ENCODE measurements around the gene PDZRN3.

Gene PDZRN3

GRCh38 chr3:73449774-73450173 lies 175.0 kb downstream of the PDZRN3 start:
- DNase-seq = no peak
- no peak for ATAC-seq
- H3K4me1 Mint-ChIP-seq = no peaks in the 10 kb centered on the region
- no peaks in the 10 kb centered on the region for H3K36me3 Mint-ChIP-seq (ENCODE audit: low read depth)
- H3K27ac Mint-ChIP-seq = no peak overlapping the region
- no peak overlapping the region for H3K4me3 Mint-ChIP-seq
- peaks cover 2% of the 10 kb centered on the region for H3K27me3 Mint-ChIP-seq
- H3K9me3 Mint-ChIP-seq = no peaks in the 10 kb centered on the region

- Mint-ChIP-seq H3K4me3 (no peak overlapping the region), H3K9me3 (no peaks in the 10 kb centered on the region), H3K4me1 (no peaks in the 10 kb centered on the region), H3K27ac (no peak overlapping the region), H3K27me3 (peaks cover 5% of the 10 kb centered on the region), H3K36me3 (ENCODE audit: low read depth) (no peaks in the 10 kb centered on the region)
- no peak for DNase-seq
- no peak for ATAC-seq
Measured at GRCh38 chr3:73448761-73449301, 175.9 kb downstream of the PDZRN3 start.

- H3K4me1 Mint-ChIP-seq = no peaks in the 10 kb centered on the region
- H3K4me3 Mint-ChIP-seq = no peak overlapping the region
- H3K27me3 Mint-ChIP-seq = peaks cover 5% of the 10 kb centered on the region
- DNase-seq (no peak), ATAC-seq (no peak)
- no peaks in the 10 kb centered on the region for H3K9me3 Mint-ChIP-seq
- H3K27ac Mint-ChIP-seq = no peak overlapping the region
- H3K36me3 Mint-ChIP-seq (ENCODE audit: low read depth) = no peaks in the 10 kb centered on the region
Measured at GRCh38 chr3:73448041-73448440, 176.7 kb downstream of the PDZRN3 start.

GRCh38 chr3:73447111-73447510 lies 177.6 kb downstream of the PDZRN3 start:
- ATAC-seq = no peak

GRCh38 chr3:73446467-73447110 lies 178.2 kb downstream of the PDZRN3 start:
- no peak overlapping the region for H3K4me3 Mint-ChIP-seq
- DNase-seq (no peak), ATAC-seq (no peak)
- no peak overlapping the region for H3K27ac Mint-ChIP-seq
- peaks cover 5% of the 10 kb centered on the region for H3K27me3 Mint-ChIP-seq
- no peaks in the 10 kb centered on the region for H3K4me1 Mint-ChIP-seq
- H3K9me3 Mint-ChIP-seq = no peaks in the 10 kb centered on the region
- H3K36me3 Mint-ChIP-seq (ENCODE audit: low read depth) = no peaks in the 10 kb centered on the region

More at GRCh38 chr3:73447111-73447510, 177.6 kb downstream of the PDZRN3 start:
- Mint-ChIP-seq H3K36me3 (ENCODE audit: low read depth) (no peaks in the 10 kb centered on the region), H3K27me3 (peaks cover 5% of the 10 kb centered on the region), H3K4me1 (no peaks in the 10 kb centered on the region), H3K4me3 (no peak overlapping the region), H3K27ac (no peak overlapping the region), H3K9me3 (no peaks in the 10 kb centered on the region)
- no peak for DNase-seq

GRCh38 chr3:73442886-73443285 lies 181.9 kb downstream of the PDZRN3 start:
- DNase-seq (no peak), ATAC-seq (no peak)
- no peaks in the 10 kb centered on the region for H3K36me3 Mint-ChIP-seq (ENCODE audit: low read depth)
- H3K4me1 Mint-ChIP-seq = no peaks in the 10 kb centered on the region
- H3K27me3 Mint-ChIP-seq = peaks cover 5% of the 10 kb centered on the region
- H3K9me3 Mint-ChIP-seq = no peaks in the 10 kb centered on the region
- H3K27ac Mint-ChIP-seq = no peak overlapping the region
- no peak overlapping the region for H3K4me3 Mint-ChIP-seq

GRCh38 chr3:73442152-73442551 lies 182.6 kb downstream of the PDZRN3 start:
- ATAC-seq (no peak), DNase-seq (no peak)
- H3K4me1 Mint-ChIP-seq = no peaks in the 10 kb centered on the region
- H3K4me3 Mint-ChIP-seq = no peak overlapping the region
- no peak overlapping the region for H3K27ac Mint-ChIP-seq
- H3K27me3 Mint-ChIP-seq = peaks cover 5% of the 10 kb centered on the region
- H3K9me3 Mint-ChIP-seq = no peaks in the 10 kb centered on the region
- H3K36me3 Mint-ChIP-seq (ENCODE audit: low read depth) = no peaks in the 10 kb centered on the region

GRCh38 chr3:73437828-73438227 lies 186.9 kb downstream of the PDZRN3 start:
- no peak overlapping the region for H3K27ac Mint-ChIP-seq
- no peaks in the 10 kb centered on the region for H3K36me3 Mint-ChIP-seq (ENCODE audit: low read depth)
- no peaks in the 10 kb centered on the region for H3K4me1 Mint-ChIP-seq
- ATAC-seq = no peak
- DNase-seq = no peak
- no peaks in the 10 kb centered on the region for H3K27me3 Mint-ChIP-seq
- H3K9me3 Mint-ChIP-seq = no peaks in the 10 kb centered on the region
- H3K4me3 Mint-ChIP-seq = no peak overlapping the region

GRCh38 chr3:73435055-73435454 lies 189.7 kb downstream of the PDZRN3 start:
- no peaks in the 10 kb centered on the region for H3K4me1 Mint-ChIP-seq
- H3K4me3 Mint-ChIP-seq = no peak overlapping the region
- H3K27ac Mint-ChIP-seq = no peak overlapping the region
- H3K9me3 Mint-ChIP-seq = no peaks in the 10 kb centered on the region
- ATAC-seq (no peak), DNase-seq (no peak)
- H3K27me3 Mint-ChIP-seq = peaks cover 5% of the 10 kb centered on the region
- H3K36me3 Mint-ChIP-seq (ENCODE audit: low read depth) = no peaks in the 10 kb centered on the region

GRCh38 chr3:73433687-73434086 lies 191.1 kb downstream of the PDZRN3 start:
- Mint-ChIP-seq H3K9me3 (no peaks in the 10 kb centered on the region), H3K27ac (no peak overlapping the region), H3K4me3 (no peak overlapping the region), H3K4me1 (no peaks in the 10 kb centered on the region), H3K27me3 (peaks cover 5% of the 10 kb centered on the region), H3K36me3 (ENCODE audit: low read depth) (no peaks in the 10 kb centered on the region)
- DNase-seq = no peak
- no peak for ATAC-seq

- Mint-ChIP-seq H3K27me3 (peaks cover 5% of the 10 kb centered on the region), H3K36me3 (ENCODE audit: low read depth) (no peaks in the 10 kb centered on the region), H3K4me3 (no peak overlapping the region), H3K4me1 (no peaks in the 10 kb centered on the region), H3K27ac (no peak overlapping the region), H3K9me3 (no peaks in the 10 kb centered on the region)
- DNase-seq (no peak), ATAC-seq (no peak)
Measured at GRCh38 chr3:73433079-73433478, 191.7 kb downstream of the PDZRN3 start.

- no peaks in the 10 kb centered on the region for H3K9me3 Mint-ChIP-seq
- H3K27ac Mint-ChIP-seq = no peak overlapping the region
- no peak overlapping the region for H3K4me3 Mint-ChIP-seq
- no peaks in the 10 kb centered on the region for H3K36me3 Mint-ChIP-seq (ENCODE audit: low read depth)
- H3K4me1 Mint-ChIP-seq = no peaks in the 10 kb centered on the region
- H3K27me3 Mint-ChIP-seq = peaks cover 5% of the 10 kb centered on the region
- DNase-seq (no peak), ATAC-seq (no peak)
Measured at GRCh38 chr3:73432706-73433032, 192.1 kb downstream of the PDZRN3 start.

- ATAC-seq = no peak
- no peaks in the 10 kb centered on the region for H3K4me1 Mint-ChIP-seq
Measured at GRCh38 chr3:73432023-73432705, 192.6 kb downstream of the PDZRN3 start.

GRCh38 chr3:73431183-73431900 lies 193.4 kb downstream of the PDZRN3 start:
- DNase-seq (no peak), ATAC-seq (no peak)
- H3K27ac Mint-ChIP-seq = no peak overlapping the region
- no peaks in the 10 kb centered on the region for H3K9me3 Mint-ChIP-seq
- peaks cover 5% of the 10 kb centered on the region for H3K27me3 Mint-ChIP-seq
- H3K36me3 Mint-ChIP-seq (ENCODE audit: low read depth) = no peaks in the 10 kb centered on the region
- H3K4me3 Mint-ChIP-seq = no peak overlapping the region
- no peaks in the 10 kb centered on the region for H3K4me1 Mint-ChIP-seq

More at GRCh38 chr3:73432023-73432705, 192.6 kb downstream of the PDZRN3 start:
- Mint-ChIP-seq H3K36me3 (ENCODE audit: low read depth) (no peaks in the 10 kb centered on the region), H3K27me3 (peaks cover 5% of the 10 kb centered on the region), H3K4me3 (no peak overlapping the region), H3K27ac (no peak overlapping the region), H3K9me3 (no peaks in the 10 kb centered on the region)
- peak; percentile 3 for DNase-seq

Measured in activated naive CD8-positive, alpha-beta T cell treated with anti-CD3 and anti-CD28 coated beads, Interleukin-2, amount 50 U/mL, for 24 hours (primary cell).